KOPT-K1 (cell line): Measurements from ENCODE around the gene ADGRD2.

Source experiments
- H3K27ac ChIP-seq: fragments of 200-600 bp; sonication (generic); 2 replicates; pipeline ENCODE4 v1.5.1; 2016; ENCODE audit warnings: antibody characterized with exemption, mild to moderate bottlenecking, low read depth, low read length; ENCODE audit not compliant: poor library complexity, severe bottlenecking
- H3K36me3 ChIP-seq: fragments of 200-600 bp; sonication (generic); 2 replicates; pipeline ENCODE4 v1.5.1; 2017; ENCODE audit warnings: antibody characterized with exemption, mild to moderate bottlenecking, low read length, moderate library complexity; ENCODE audit not compliant: insufficient read depth
- H3K9me3 ChIP-seq: fragments of 200-600 bp; sonication (generic); 2 replicates; pipeline ENCODE4 v1.5.1; 2017; ENCODE audit warnings: antibody characterized with exemption, low read length, mild to moderate bottlenecking; ENCODE audit not compliant: insufficient read depth, poor library complexity, severe bottlenecking

The ADGRD2 gene

GRCh38 chr9:124512806-124513204, 62.6 kb downstream of the ADGRD2 start:
- H3K27ac ChIP-seq, result no peak overlapping the region
- no peaks in the 10 kb centered on the region for H3K36me3 ChIP-seq
- no peaks in the 10 kb centered on the region for H3K9me3 ChIP-seq

GRCh38 chr9:124513376-124513994, 63.2 kb downstream of the ADGRD2 start:
- no peaks in the 10 kb centered on the region for H3K9me3 ChIP-seq
- H3K27ac ChIP-seq, result no peak overlapping the region
- H3K36me3 ChIP-seq, result no peaks in the 10 kb centered on the region

- H3K27ac ChIP-seq, result no peak overlapping the region
These were observed 63.9 kb downstream of the ADGRD2 start for GRCh38 chr9:124514125-124514524.

GRCh38 chr9:124514874-124515273, 64.6 kb downstream of the ADGRD2 start:
- no peaks in the 10 kb centered on the region for H3K9me3 ChIP-seq
- H3K27ac ChIP-seq, result no peak overlapping the region
- H3K36me3 ChIP-seq, result no peaks in the 10 kb centered on the region

More at GRCh38 chr9:124514125-124514524, 63.9 kb downstream of the ADGRD2 start:
- no peaks in the 10 kb centered on the region for H3K9me3 ChIP-seq
- H3K36me3 ChIP-seq, result no peaks in the 10 kb centered on the region

GRCh38 chr9:124517600-124517999, 67.3 kb downstream of the ADGRD2 start:
- Histone ChIP-seq H3K27ac (no peak overlapping the region), H3K36me3 (no peaks in the 10 kb centered on the region), H3K9me3 (no peaks in the 10 kb centered on the region)

GRCh38 chr9:124518116-124518515, 67.9 kb downstream of the ADGRD2 start:
- Histone ChIP-seq H3K36me3 (no peaks in the 10 kb centered on the region), H3K9me3 (no peaks in the 10 kb centered on the region), H3K27ac (no peak overlapping the region)

GRCh38 chr9:124520206-124520596, 70.0 kb downstream of the ADGRD2 start:
- no peak overlapping the region for H3K27ac ChIP-seq
- no peaks in the 10 kb centered on the region for H3K9me3 ChIP-seq
- no peaks in the 10 kb centered on the region for H3K36me3 ChIP-seq

- H3K36me3 ChIP-seq, result no peaks in the 10 kb centered on the region
- H3K9me3 ChIP-seq, result no peaks in the 10 kb centered on the region
- H3K27ac ChIP-seq, result no peak overlapping the region
These were observed 70.9 kb downstream of the ADGRD2 start for GRCh38 chr9:124521142-124521541.

- Histone ChIP-seq H3K27ac (no peak overlapping the region), H3K36me3 (no peaks in the 10 kb centered on the region), H3K9me3 (no peaks in the 10 kb centered on the region)
These were observed 72.2 kb downstream of the ADGRD2 start for GRCh38 chr9:124522121-124523098.

- H3K9me3 ChIP-seq, result no peaks in the 10 kb centered on the region
These were observed 75.9 kb downstream of the ADGRD2 start for GRCh38 chr9:124526174-124526573.

GRCh38 chr9:124527781-124528180, 77.5 kb downstream of the ADGRD2 start:
- H3K36me3 ChIP-seq, result no peaks in the 10 kb centered on the region
- no peak overlapping the region for H3K27ac ChIP-seq
- H3K9me3 ChIP-seq, result no peaks in the 10 kb centered on the region

More at GRCh38 chr9:124526174-124526573, 75.9 kb downstream of the ADGRD2 start:
- Histone ChIP-seq H3K27ac (no peak overlapping the region), H3K36me3 (no peaks in the 10 kb centered on the region)
